GM23248 (cell line): ENCODE results near the gene IQSEC1.

Experiments used
- EZH2 ChIP-seq: fragments of 200-600 bp; sonication (generic); IDR thresholded peaks from 2 replicates; pipeline ENCODE4 v1.6.1; 2018; ENCODE audit warnings: antibody characterized with exemption, mild to moderate bottlenecking; ENCODE audit not compliant: insufficient read depth, poor library complexity, severe bottlenecking
- EZH2phosphoT487 ChIP-seq: fragments of 200-600 bp; sonication (generic); IDR thresholded peaks from 2 replicates; pipeline ENCODE4 v1.6.1; 2018; ENCODE audit warnings: antibody characterized with exemption, moderate library complexity, mild to moderate bottlenecking, low read depth; ENCODE audit not compliant: insufficient read depth

GRCh38 chr3:12980596-12981290 is 92.5 kb downstream of the IQSEC1 start:
- TF ChIP-seq EZH2 (no peak), EZH2phosphoT487 (no peak)
